ENCODE results near the gene TOX2. TPM values are rescaled to one million over a fixed set of nuclear protein-coding genes. Genes with fewer than 3 reads are reported as not detected.

TOX2 gene
- polyA plus RNA-seq, 1 donor: 2.3 TPM

GRCh38 chr20:43999848-44000247 is 85.2 kb downstream of the TOX2 start:
- DNase-seq (ENCODE audit: low read depth): no peak

- no peak for DNase-seq (ENCODE audit: low read depth)
Observed at GRCh38 chr20:44001667-44002596, 87.3 kb downstream of the TOX2 start.

GRCh38 chr20:44002861-44003260 is 88.2 kb downstream of the TOX2 start:
- DNase-seq (ENCODE audit: low read depth): no peak

GRCh38 chr20:44003609-44004008 is 89.0 kb downstream of the TOX2 start:
- no peak for DNase-seq (ENCODE audit: low read depth)

- DNase-seq (ENCODE audit: low read depth): no peak
Observed at GRCh38 chr20:44004306-44004915, 89.8 kb downstream of the TOX2 start.

GRCh38 chr20:44005661-44006060 is 91.0 kb downstream of the TOX2 start:
- DNase-seq (ENCODE audit: low read depth): no peak

- DNase-seq (ENCODE audit: low read depth): no peak
Observed at GRCh38 chr20:44006126-44006525, 91.5 kb downstream of the TOX2 start.

GRCh38 chr20:44006578-44006977 is 91.9 kb downstream of the TOX2 start:
- DNase-seq (ENCODE audit: low read depth): no peak

GRCh38 chr20:44008806-44009678 is 94.4 kb downstream of the TOX2 start:
- no peak for DNase-seq (ENCODE audit: low read depth)

GRCh38 chr20:44009679-44009992 is 95.0 kb downstream of the TOX2 start:
- DNase-seq (ENCODE audit: low read depth): no peak

GRCh38 chr20:44010162-44010704 is 95.6 kb downstream of the TOX2 start:
- DNase-seq (ENCODE audit: low read depth): no peak

- no peak for DNase-seq (ENCODE audit: low read depth)
Observed at GRCh38 chr20:44011251-44011940, 96.7 kb downstream of the TOX2 start.

- no peak for DNase-seq (ENCODE audit: low read depth)
Observed at GRCh38 chr20:44012466-44013226, 98.0 kb downstream of the TOX2 start.

- peak; percentile 26 for DNase-seq (ENCODE audit: low read depth)
Observed at GRCh38 chr20:44014807-44015732, 100.4 kb downstream of the TOX2 start.

- no peak for DNase-seq (ENCODE audit: low read depth)
Observed at GRCh38 chr20:44015733-44016103, 101.1 kb downstream of the TOX2 start.

GRCh38 chr20:44016525-44016924 is 101.9 kb downstream of the TOX2 start:
- DNase-seq (ENCODE audit: low read depth): no peak

GRCh38 chr20:44017211-44017610 is 102.6 kb downstream of the TOX2 start:
- DNase-seq (ENCODE audit: low read depth): no peak

- DNase-seq (ENCODE audit: low read depth): no peak
Observed at GRCh38 chr20:44017905-44018258, 103.2 kb downstream of the TOX2 start.

GRCh38 chr20:44018259-44018941 is 103.7 kb downstream of the TOX2 start:
- peak; percentile 22 for DNase-seq (ENCODE audit: low read depth)
